OCI-LY1 (cell line): ENCODE measurements around the gene FMNL3.

Experiments used
- H2AFZ ChIP-seq: fragments of 200-600 bp; sonication (generic), shearing (Covaris generic); 2 replicates; pipeline ENCODE4 v1.6.0; 2014; ENCODE audit warnings: antibody characterized with exemption, mild to moderate bottlenecking, low read length
- H3F3A ChIP-seq: fragments of 200-600 bp; sonication (generic), shearing (Covaris generic); 2 replicates; pipeline ENCODE4 v1.6.0; 2014; ENCODE audit warnings: mild to moderate bottlenecking, antibody characterized with exemption, low read length, moderate library complexity; ENCODE audit not compliant: insufficient read depth
- H3K27ac ChIP-seq: fragments of 200-600 bp; sonication (generic); 2 replicates; pipeline ENCODE4 v1.5.1; 2014; ENCODE audit warnings: low read length, mixed run types, mild to moderate bottlenecking, low read depth; ENCODE audit not compliant: poor library complexity, severe bottlenecking
- H3K27me3 ChIP-seq: fragments of 200-600 bp; sonication (generic); 2 replicates; pipeline ENCODE4 v1.6.0; 2014; ENCODE audit warnings: antibody characterized with exemption, mild to moderate bottlenecking, low read length, moderate library complexity; ENCODE audit not compliant: insufficient read depth
- H3K36me3 ChIP-seq: fragments of 200-600 bp; sonication (generic); 2 replicates; pipeline ENCODE4 v1.6.1; 2014; ENCODE audit warnings: mild to moderate bottlenecking, antibody characterized with exemption, low read length, moderate library complexity, mixed read lengths; ENCODE audit not compliant: insufficient read depth
- H3K4me1 ChIP-seq: fragments of 200-600 bp; sonication (generic); 2 replicates; pipeline ENCODE4 v1.5.1; 2014; ENCODE audit warnings: mild to moderate bottlenecking, low read length, moderate library complexity; ENCODE audit not compliant: insufficient read depth, severe bottlenecking
- H3K4me2 ChIP-seq: fragments of 200-600 bp; sonication (generic), shearing (Covaris generic); 2 replicates; pipeline ENCODE4 v1.6.1; 2014; ENCODE audit warnings: low read length
- H3K4me3 ChIP-seq: fragments of 200-600 bp; sonication (generic); 2 replicates; pipeline ENCODE4 v1.5.1; 2014; ENCODE audit warnings: low read length, low read depth, mild to moderate bottlenecking, mixed read lengths; ENCODE audit not compliant: poor library complexity, severe bottlenecking
- H3K79me2 ChIP-seq: fragments of 200-600 bp; shearing (Covaris generic); 2 replicates; pipeline ENCODE4 v1.6.1; 2016; ENCODE audit warnings: mixed run types, low read length, mixed read lengths; ENCODE audit not compliant: insufficient read depth
- H3K9ac ChIP-seq: fragments of 200-600 bp; sonication (generic), shearing (Covaris generic); 2 replicates; pipeline ENCODE4 v1.6.1; 2014; ENCODE audit warnings: mild to moderate bottlenecking, low read length, mixed read lengths
- H3K9me2 ChIP-seq: fragments of 200-600 bp; sonication (generic), shearing (Covaris generic); 2 replicates; pipeline ENCODE4 v1.6.1; 2014; ENCODE audit warnings: low read depth, mild to moderate bottlenecking, low read length, mixed read lengths
- H3K9me3 ChIP-seq: fragments of 200-600 bp; shearing (Covaris generic); 2 replicates; pipeline ENCODE4 v1.6.1; 2014; ENCODE audit warnings: low read length, mixed read lengths
- H4K20me1 ChIP-seq: fragments of 200-600 bp; sonication (generic), shearing (Covaris generic); 2 replicates; pipeline ENCODE4 v1.6.0; 2016; ENCODE audit warnings: mild to moderate bottlenecking, low read length; ENCODE audit not compliant: insufficient read depth
- CTCF ChIP-seq: fragments of 200-600 bp; sonication (generic), shearing (Covaris generic); IDR thresholded peaks from 2 replicates; pipeline ENCODE4 v1.5.1; 2017; ENCODE audit warnings: mild to moderate bottlenecking, antibody characterized with exemption, low read length, moderate library complexity, mixed read lengths
- EZH2 ChIP-seq: fragments of 200-600 bp; sonication (generic), shearing (Covaris generic); IDR thresholded peaks from 2 replicates; pipeline ENCODE4 v1.8.0; 2017; ENCODE audit warnings: borderline replicate concordance, mixed run types, mild to moderate bottlenecking, antibody characterized with exemption, low read length, moderate library complexity, mixed read lengths

The FMNL3 gene

GRCh38 chr12:49661191-49661590 lies 46.0 kb downstream of the FMNL3 start:
- no peak overlapping the region for H3K9ac ChIP-seq
- no peak overlapping the region for H3K27ac ChIP-seq
- H3K4me1 ChIP-seq, result peaks cover 39% of the 10 kb centered on the region

GRCh38 chr12:49659753-49660152 lies 47.5 kb downstream of the FMNL3 start:
- Histone ChIP-seq H3K27me3 (no peaks in the 10 kb centered on the region), H3K9me3 (no peaks in the 10 kb centered on the region), H2AFZ (no peak overlapping the region), H3K79me2 (no peaks in the 10 kb centered on the region), H4K20me1 (no peaks in the 10 kb centered on the region), H3K4me2 (no peak overlapping the region), H3K4me3 (no peak overlapping the region), H3K4me1 (peaks cover 36% of the 10 kb centered on the region), H3F3A (no peaks in the 10 kb centered on the region), H3K27ac (no peak overlapping the region), H3K36me3 (no peaks in the 10 kb centered on the region), H3K9me2 (no peaks in the 10 kb centered on the region), H3K9ac (no peak overlapping the region)
- TF ChIP-seq EZH2, result no peak
- TF ChIP-seq CTCF, result no peak

More at GRCh38 chr12:49661191-49661590, 46.0 kb downstream of the FMNL3 start:
- Histone ChIP-seq H3K4me2 (no peak overlapping the region), H3K79me2 (no peaks in the 10 kb centered on the region), H2AFZ (no peak overlapping the region), H3K9me3 (no peaks in the 10 kb centered on the region), H3K27me3 (no peaks in the 10 kb centered on the region), H3K9me2 (no peaks in the 10 kb centered on the region), H4K20me1 (no peaks in the 10 kb centered on the region), H3K36me3 (no peaks in the 10 kb centered on the region), H3K4me3 (no peak overlapping the region), H3F3A (no peaks in the 10 kb centered on the region)
- TF ChIP-seq EZH2 (no peak), CTCF (no peak)

GRCh38 chr12:49658276-49658675 lies 48.9 kb downstream of the FMNL3 start:
- H3K27ac ChIP-seq, result no peak overlapping the region
- TF ChIP-seq CTCF, result no peak
- H3K9me2 ChIP-seq, result no peaks in the 10 kb centered on the region
- no peak overlapping the region for H3K4me3 ChIP-seq
- no peaks in the 10 kb centered on the region for H3F3A ChIP-seq
- no peaks in the 10 kb centered on the region for H4K20me1 ChIP-seq
- no peak overlapping the region for H2AFZ ChIP-seq
- H3K4me1 ChIP-seq, result peaks cover 22% of the 10 kb centered on the region
- H3K79me2 ChIP-seq, result no peaks in the 10 kb centered on the region
- no peak overlapping the region for H3K4me2 ChIP-seq
- H3K36me3 ChIP-seq, result no peaks in the 10 kb centered on the region
- no peak overlapping the region for H3K9ac ChIP-seq
- no peaks in the 10 kb centered on the region for H3K9me3 ChIP-seq
- no peaks in the 10 kb centered on the region for H3K27me3 ChIP-seq
